ENCODE measurements around the gene CYP1B1.
"Not testable (repeated sequence)": the region's sequence is repeated elsewhere in the genome, so short reads cannot be mapped to it uniquely, and the experiment has no call there.

Gene CYP1B1

GRCh38 chr2:38033646-38034045 lies 42.3 kb downstream of the CYP1B1 start:
- DNase-seq (ENCODE audit: low read depth in 1 of 2, low spot score in 1 of 2): no peak
- TF ChIP-seq JUND (IDR thresholded peaks at IDR 0.05; ENCODE audit: low read depth): no peak
- in situ Hi-C loops (cut with HindIII; ENCODE audit: low pct_unique_long_range_greater_than_20kb, low sequenced_read_pairs): no loop called here

- DNase-seq (ENCODE audit: low read depth in 1 of 2, low spot score in 1 of 2): no peak
- TF ChIP-seq JUND (IDR thresholded peaks at IDR 0.05; ENCODE audit: low read depth): no peak
- in situ Hi-C loops (cut with HindIII; ENCODE audit: low pct_unique_long_range_greater_than_20kb, low sequenced_read_pairs): no loop called here
These were observed 43.0 kb downstream of the CYP1B1 start for GRCh38 chr2:38032946-38033345.

GRCh38 chr2:38030635-38031355 lies 45.2 kb downstream of the CYP1B1 start:
- in situ Hi-C loops (cut with HindIII; ENCODE audit: low pct_unique_long_range_greater_than_20kb, low sequenced_read_pairs): no loop called here
- no peak for TF ChIP-seq JUND (IDR thresholded peaks at IDR 0.05; ENCODE audit: low read depth)
- no peak for DNase-seq (ENCODE audit: low read depth in 1 of 2, low spot score in 1 of 2)

- in situ Hi-C loops (cut with HindIII; ENCODE audit: low pct_unique_long_range_greater_than_20kb, low sequenced_read_pairs): no loop called here
- TF ChIP-seq JUND (IDR thresholded peaks at IDR 0.05; ENCODE audit: low read depth): no peak
- DNase-seq (ENCODE audit: low read depth in 1 of 2, low spot score in 1 of 2): no peak
These were observed 46.4 kb downstream of the CYP1B1 start for GRCh38 chr2:38029512-38029911.

- in situ Hi-C loops (cut with HindIII; ENCODE audit: low pct_unique_long_range_greater_than_20kb, low sequenced_read_pairs): no loop called here
- no peak for DNase-seq (ENCODE audit: low read depth in 1 of 2, low spot score in 1 of 2)
- no peak for TF ChIP-seq JUND (IDR thresholded peaks at IDR 0.05; ENCODE audit: low read depth)
These were observed 47.1 kb downstream of the CYP1B1 start for GRCh38 chr2:38028829-38029228.

GRCh38 chr2:38026846-38027245 lies 49.1 kb downstream of the CYP1B1 start:
- TF ChIP-seq JUND (IDR thresholded peaks at IDR 0.05; ENCODE audit: low read depth): no peak
- in situ Hi-C loops (cut with HindIII; ENCODE audit: low pct_unique_long_range_greater_than_20kb, low sequenced_read_pairs): no loop called here

GRCh38 chr2:38021589-38021988 lies 54.4 kb downstream of the CYP1B1 start:
- no peak for DNase-seq (ENCODE audit: low read depth in 1 of 2, low spot score in 1 of 2)
- in situ Hi-C loops (cut with HindIII; ENCODE audit: low pct_unique_long_range_greater_than_20kb, low sequenced_read_pairs): no loop called here
- TF ChIP-seq JUND (IDR thresholded peaks at IDR 0.05; ENCODE audit: low read depth): no peak

More at GRCh38 chr2:38026846-38027245, 49.1 kb downstream of the CYP1B1 start:
- DNase-seq (ENCODE audit: low read depth in 1 of 2, low spot score in 1 of 2): no peak

- in situ Hi-C loops (cut with HindIII; ENCODE audit: low pct_unique_long_range_greater_than_20kb, low sequenced_read_pairs); DNase-seq (ENCODE audit: low read depth in 1 of 2, low spot score in 1 of 2): not testable (repeated sequence)
These were observed 55.4 kb downstream of the CYP1B1 start for GRCh38 chr2:38020359-38021069.

GRCh38 chr2:38017836-38018235 lies 58.1 kb downstream of the CYP1B1 start:
- in situ Hi-C loops (cut with HindIII; ENCODE audit: low pct_unique_long_range_greater_than_20kb, low sequenced_read_pairs): no loop called here
- TF ChIP-seq JUND (IDR thresholded peaks at IDR 0.05; ENCODE audit: low read depth): no peak
- no peak for DNase-seq (ENCODE audit: low read depth in 1 of 2, low spot score in 1 of 2)
